Measurements from ENCODE around the gene CA7.

DNA sequence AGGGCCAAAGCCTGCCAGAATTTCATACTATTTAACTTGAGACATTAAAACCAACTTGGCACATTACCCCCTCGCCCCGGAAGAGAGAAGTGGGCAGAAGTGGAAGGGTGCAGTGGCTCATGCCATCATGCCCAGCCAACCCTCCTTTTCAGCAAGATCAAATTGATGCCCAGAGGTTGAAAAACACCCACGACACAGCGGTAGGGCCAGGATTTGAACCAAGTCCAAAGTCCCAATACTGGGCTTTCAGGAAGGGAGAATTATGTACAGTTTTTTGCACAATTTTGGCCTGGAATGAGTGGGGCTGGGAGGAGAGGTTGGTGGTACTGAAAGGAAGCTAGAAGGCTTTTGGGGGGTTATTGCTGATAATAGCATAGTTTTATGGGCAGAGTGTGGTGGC is 47.1 kb downstream of the CA7 start:
- no peak for TF ChIP-seq POLR2A (IDR thresholded peaks at IDR 0.05)
- TF ChIP-seq, protein P1, sequence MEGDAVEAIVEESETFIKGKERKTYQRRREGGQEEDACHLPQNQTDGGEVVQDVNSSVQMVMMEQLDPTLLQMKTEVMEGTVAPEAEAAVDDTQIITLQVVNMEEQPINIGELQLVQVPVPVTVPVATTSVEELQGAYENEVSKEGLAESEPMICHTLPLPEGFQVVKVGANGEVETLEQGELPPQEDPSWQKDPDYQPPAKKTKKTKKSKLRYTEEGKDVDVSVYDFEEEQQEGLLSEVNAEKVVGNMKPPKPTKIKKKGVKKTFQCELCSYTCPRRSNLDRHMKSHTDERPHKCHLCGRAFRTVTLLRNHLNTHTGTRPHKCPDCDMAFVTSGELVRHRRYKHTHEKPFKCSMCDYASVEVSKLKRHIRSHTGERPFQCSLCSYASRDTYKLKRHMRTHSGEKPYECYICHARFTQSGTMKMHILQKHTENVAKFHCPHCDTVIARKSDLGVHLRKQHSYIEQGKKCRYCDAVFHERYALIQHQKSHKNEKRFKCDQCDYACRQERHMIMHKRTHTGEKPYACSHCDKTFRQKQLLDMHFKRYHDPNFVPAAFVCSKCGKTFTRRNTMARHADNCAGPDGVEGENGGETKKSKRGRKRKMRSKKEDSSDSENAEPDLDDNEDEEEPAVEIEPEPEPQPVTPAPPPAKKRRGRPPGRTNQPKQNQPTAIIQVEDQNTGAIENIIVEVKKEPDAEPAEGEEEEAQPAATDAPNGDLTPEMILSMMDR (IDR thresholded peaks at IDR 0.05): no peak
